OCI-LY1 (cell line): Measurements from ENCODE around the gene MLLT6.

Experiments
- H2AFZ ChIP-seq: fragments of 200-600 bp; sonication (generic), shearing (Covaris generic); 2 replicates; pipeline ENCODE4 v1.6.0; 2014; ENCODE audit warnings: antibody characterized with exemption, mild to moderate bottlenecking, low read length
- H3F3A ChIP-seq: fragments of 200-600 bp; sonication (generic), shearing (Covaris generic); 2 replicates; pipeline ENCODE4 v1.6.0; 2014; ENCODE audit warnings: mild to moderate bottlenecking, antibody characterized with exemption, low read length, moderate library complexity; ENCODE audit not compliant: insufficient read depth
- H3K27ac ChIP-seq: fragments of 200-600 bp; sonication (generic); 2 replicates; pipeline ENCODE4 v1.5.1; 2014; ENCODE audit warnings: low read length, mixed run types, mild to moderate bottlenecking, low read depth; ENCODE audit not compliant: poor library complexity, severe bottlenecking
- H3K27me3 ChIP-seq: fragments of 200-600 bp; sonication (generic); 2 replicates; pipeline ENCODE4 v1.6.0; 2014; ENCODE audit warnings: antibody characterized with exemption, mild to moderate bottlenecking, low read length, moderate library complexity; ENCODE audit not compliant: insufficient read depth
- H3K36me3 ChIP-seq: fragments of 200-600 bp; sonication (generic); 2 replicates; pipeline ENCODE4 v1.6.1; 2014; ENCODE audit warnings: mild to moderate bottlenecking, antibody characterized with exemption, low read length, moderate library complexity, mixed read lengths; ENCODE audit not compliant: insufficient read depth
- H3K4me1 ChIP-seq: fragments of 200-600 bp; sonication (generic); 2 replicates; pipeline ENCODE4 v1.5.1; 2014; ENCODE audit warnings: mild to moderate bottlenecking, low read length, moderate library complexity; ENCODE audit not compliant: insufficient read depth, severe bottlenecking
- H3K4me2 ChIP-seq: fragments of 200-600 bp; sonication (generic), shearing (Covaris generic); 2 replicates; pipeline ENCODE4 v1.6.1; 2014; ENCODE audit warnings: low read length
- H3K4me3 ChIP-seq: fragments of 200-600 bp; sonication (generic); 2 replicates; pipeline ENCODE4 v1.5.1; 2014; ENCODE audit warnings: low read length, low read depth, mild to moderate bottlenecking, mixed read lengths; ENCODE audit not compliant: poor library complexity, severe bottlenecking
- H3K79me2 ChIP-seq: fragments of 200-600 bp; shearing (Covaris generic); 2 replicates; pipeline ENCODE4 v1.6.1; 2016; ENCODE audit warnings: mixed run types, low read length, mixed read lengths; ENCODE audit not compliant: insufficient read depth
- H3K9ac ChIP-seq: fragments of 200-600 bp; sonication (generic), shearing (Covaris generic); 2 replicates; pipeline ENCODE4 v1.6.1; 2014; ENCODE audit warnings: mild to moderate bottlenecking, low read length, mixed read lengths
- H3K9me2 ChIP-seq: fragments of 200-600 bp; sonication (generic), shearing (Covaris generic); 2 replicates; pipeline ENCODE4 v1.6.1; 2014; ENCODE audit warnings: low read depth, mild to moderate bottlenecking, low read length, mixed read lengths
- H3K9me3 ChIP-seq: fragments of 200-600 bp; shearing (Covaris generic); 2 replicates; pipeline ENCODE4 v1.6.1; 2014; ENCODE audit warnings: low read length, mixed read lengths
- H4K20me1 ChIP-seq: fragments of 200-600 bp; sonication (generic), shearing (Covaris generic); 2 replicates; pipeline ENCODE4 v1.6.0; 2016; ENCODE audit warnings: mild to moderate bottlenecking, low read length; ENCODE audit not compliant: insufficient read depth
- EZH2 ChIP-seq: fragments of 200-600 bp; sonication (generic), shearing (Covaris generic); IDR thresholded peaks from 2 replicates; pipeline ENCODE4 v1.8.0; 2017; ENCODE audit warnings: borderline replicate concordance, mixed run types, mild to moderate bottlenecking, antibody characterized with exemption, low read length, moderate library complexity, mixed read lengths
- TF ChIP-seq, protein P1 (sequence below): fragments of 200-600 bp; sonication (generic), shearing (Covaris generic); IDR thresholded peaks from 2 replicates; pipeline ENCODE4 v1.5.1; 2017; ENCODE audit warnings: mild to moderate bottlenecking, antibody characterized with exemption, low read length, moderate library complexity, mixed read lengths

The MLLT6 gene

DNA sequence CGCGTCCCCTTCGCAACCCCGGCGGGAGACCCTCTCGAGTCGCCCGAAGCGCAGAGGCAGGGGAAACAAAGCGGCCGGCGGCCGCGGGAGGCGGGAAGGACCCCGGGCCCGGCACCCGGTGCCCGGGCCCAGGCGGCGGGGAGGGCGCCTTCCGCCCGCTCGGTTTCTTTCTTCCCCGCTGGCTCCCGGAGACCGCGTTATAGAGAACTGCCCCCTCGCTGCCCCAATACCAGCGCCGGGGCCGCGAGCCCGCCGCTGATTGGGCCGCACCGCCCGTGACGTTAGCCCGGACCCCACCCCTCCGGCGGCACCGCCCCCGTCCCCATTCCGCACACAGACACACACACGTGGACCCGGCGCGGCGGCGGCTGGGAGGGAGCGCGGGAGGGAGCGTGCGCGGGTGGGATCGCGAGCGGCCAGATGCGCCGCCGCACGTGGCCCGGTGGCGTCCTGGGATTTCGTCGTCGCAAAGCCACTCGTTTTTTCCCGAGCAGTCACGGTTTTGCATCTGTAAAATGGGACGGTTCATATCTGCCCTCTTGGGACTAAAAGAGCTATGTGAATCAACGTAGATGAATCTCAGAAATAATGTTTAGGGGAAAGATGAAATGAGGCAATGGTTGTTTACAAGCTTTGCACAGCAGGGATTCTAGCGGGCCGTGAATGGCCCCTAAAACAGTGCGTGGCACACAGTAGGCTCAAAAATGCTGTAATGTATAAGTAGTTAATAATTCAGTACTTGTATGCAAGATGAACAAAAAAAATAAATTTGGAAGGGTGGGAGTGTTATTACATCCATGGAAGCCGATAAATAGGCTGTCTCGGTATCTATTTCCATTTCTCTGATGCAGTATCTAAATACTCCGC lies 30.1 kb upstream of the MLLT6 start, which contains the start of gene EPOP:
Gene EPOP, minus strand, starts transcription at position 209 of the 867 bp plus-strand sequence. CDS start 462 bp downstream, outside the sequence.
- Histone ChIP-seq H3K4me1 (peaks cover 21% of the 10 kb centered on the region), H3K27me3 (peaks cover 14% of the 10 kb centered on the region), H3K4me2 (peak within 1 kb of the TSS; percentile 67), H3F3A (no peaks in the 10 kb centered on the region), H3K4me3 (peak within 1 kb of the TSS; percentile 70), H2AFZ (no peak within 1 kb of the TSS), H3K9me3 (no peaks in the 10 kb centered on the region), H3K9ac (peak within 1 kb of the TSS; percentile 65), H3K9me2 (no peaks in the 10 kb centered on the region), H4K20me1 (no peaks in the 10 kb centered on the region), H3K36me3 (no peaks in the 10 kb centered on the region), H3K79me2 (no peaks in the 10 kb centered on the region), H3K27ac (no peak within 1 kb of the TSS)
- TF ChIP-seq, protein P1, sequence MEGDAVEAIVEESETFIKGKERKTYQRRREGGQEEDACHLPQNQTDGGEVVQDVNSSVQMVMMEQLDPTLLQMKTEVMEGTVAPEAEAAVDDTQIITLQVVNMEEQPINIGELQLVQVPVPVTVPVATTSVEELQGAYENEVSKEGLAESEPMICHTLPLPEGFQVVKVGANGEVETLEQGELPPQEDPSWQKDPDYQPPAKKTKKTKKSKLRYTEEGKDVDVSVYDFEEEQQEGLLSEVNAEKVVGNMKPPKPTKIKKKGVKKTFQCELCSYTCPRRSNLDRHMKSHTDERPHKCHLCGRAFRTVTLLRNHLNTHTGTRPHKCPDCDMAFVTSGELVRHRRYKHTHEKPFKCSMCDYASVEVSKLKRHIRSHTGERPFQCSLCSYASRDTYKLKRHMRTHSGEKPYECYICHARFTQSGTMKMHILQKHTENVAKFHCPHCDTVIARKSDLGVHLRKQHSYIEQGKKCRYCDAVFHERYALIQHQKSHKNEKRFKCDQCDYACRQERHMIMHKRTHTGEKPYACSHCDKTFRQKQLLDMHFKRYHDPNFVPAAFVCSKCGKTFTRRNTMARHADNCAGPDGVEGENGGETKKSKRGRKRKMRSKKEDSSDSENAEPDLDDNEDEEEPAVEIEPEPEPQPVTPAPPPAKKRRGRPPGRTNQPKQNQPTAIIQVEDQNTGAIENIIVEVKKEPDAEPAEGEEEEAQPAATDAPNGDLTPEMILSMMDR, result no peak
- TF ChIP-seq EZH2, result no peak

DNA sequence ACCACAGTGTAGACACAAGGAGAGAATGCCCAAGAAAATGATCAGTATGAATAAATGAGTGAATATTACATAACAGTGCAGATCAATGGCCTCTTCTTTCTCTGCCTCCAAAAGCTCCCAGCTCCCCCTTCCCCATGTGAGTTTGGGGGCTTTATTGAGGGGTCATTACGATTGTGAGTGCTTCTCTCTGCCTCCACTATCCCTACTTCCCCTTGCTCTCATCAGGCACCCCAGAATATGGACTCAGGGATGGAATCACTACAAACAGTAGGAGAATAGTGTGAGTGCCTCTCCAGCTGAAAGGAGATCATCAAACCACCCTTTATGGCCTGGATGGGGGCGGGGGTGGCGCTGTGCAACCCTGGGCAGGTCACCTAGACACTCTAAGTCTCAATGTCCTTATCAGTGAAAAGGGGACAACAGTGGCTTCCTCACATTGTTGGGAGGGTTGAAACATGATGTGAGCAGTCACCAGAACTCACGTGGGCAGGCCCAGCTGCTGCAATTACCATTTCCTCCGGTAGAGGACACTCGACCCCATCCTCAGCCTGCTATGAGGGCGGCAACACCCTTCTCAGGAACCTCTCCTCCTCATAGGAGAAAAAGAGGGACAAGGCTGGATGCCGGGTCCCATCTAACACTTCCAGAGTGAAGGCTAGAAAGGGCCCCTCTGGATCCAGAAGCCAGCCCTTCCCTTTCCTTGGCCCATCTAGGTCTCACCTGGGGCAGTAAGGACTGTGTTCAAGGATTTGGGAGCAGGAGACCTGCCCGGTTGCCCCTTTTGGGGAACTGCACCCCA lies 28.2 kb upstream of the MLLT6 start:
- H4K20me1 ChIP-seq, result no peaks in the 10 kb centered on the region
- peaks cover 14% of the 10 kb centered on the region for H3K27me3 ChIP-seq
- H3F3A ChIP-seq, result no peaks in the 10 kb centered on the region
- H3K27ac ChIP-seq, result no peak overlapping the region
- no peak overlapping the region for H3K4me3 ChIP-seq
- H3K9me2 ChIP-seq, result no peaks in the 10 kb centered on the region
- no peak overlapping the region for H3K4me2 ChIP-seq
- no peak overlapping the region for H2AFZ ChIP-seq
- H3K79me2 ChIP-seq, result no peaks in the 10 kb centered on the region
- H3K9me3 ChIP-seq, result no peaks in the 10 kb centered on the region
- TF ChIP-seq, protein P1, result peak; percentile 96
- no peak for TF ChIP-seq EZH2
- no peak overlapping the region; the same call in 1 of the 2 replicates for H3K9ac ChIP-seq
- no peaks in the 10 kb centered on the region for H3K36me3 ChIP-seq
- peaks cover 21% of the 10 kb centered on the region for H3K4me1 ChIP-seq

DNA sequence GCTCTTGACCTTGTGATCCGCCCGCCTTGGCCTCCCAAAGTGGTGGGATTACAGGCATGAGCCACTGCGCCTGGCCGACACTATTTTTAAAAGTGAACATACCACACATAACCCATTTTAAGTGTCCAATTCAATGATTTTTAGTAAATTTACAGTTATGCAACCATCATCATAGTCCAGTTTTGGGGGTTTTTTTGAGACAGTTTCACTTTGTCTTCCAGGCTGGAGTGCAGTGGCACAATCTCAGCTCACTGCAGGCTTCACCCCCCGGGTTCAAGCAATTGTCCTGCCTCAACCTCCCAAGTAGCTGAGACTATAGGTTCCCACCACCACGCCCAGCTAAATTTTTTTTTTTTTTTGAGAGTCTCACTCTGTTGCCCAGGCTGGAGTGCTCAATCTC lies 27.3 kb upstream of the MLLT6 start:
- Histone ChIP-seq H3K36me3 (no peaks in the 10 kb centered on the region), H4K20me1 (no peaks in the 10 kb centered on the region), H3K9me2 (no peaks in the 10 kb centered on the region), H3K27ac (no peak overlapping the region), H2AFZ (no peak overlapping the region), H3K4me1 (peaks cover 21% of the 10 kb centered on the region), H3K9ac (no peak overlapping the region), H3K4me3 (no peak overlapping the region), H3K9me3 (no peaks in the 10 kb centered on the region), H3K79me2 (no peaks in the 10 kb centered on the region), H3F3A (no peaks in the 10 kb centered on the region), H3K27me3 (peaks cover 7% of the 10 kb centered on the region; the same call in 1 of the 2 replicates), H3K4me2 (no peak overlapping the region)
- no peak for TF ChIP-seq EZH2
- TF ChIP-seq, protein P1, result no peak
